ENCODE results near the gene TRHDE. TPM values are rescaled to one million over a fixed set of nuclear protein-coding genes. Genes with fewer than 3 reads are reported as not detected.

The TRHDE gene
- total RNA-seq, 3 donors from 2014 or later = not detected

GRCh38 chr12:72380441-72380840 is 108.3 kb downstream of the TRHDE start:
- Mint-ChIP-seq H3K9me3 (peaks cover 11% of the 10 kb centered on the region), H3K4me3 (no peak overlapping the region), H3K4me1 (ENCODE audit: low read depth) (no peaks in the 10 kb centered on the region), H3K27me3 (ENCODE audit: low read depth) (no peaks in the 10 kb centered on the region), H3K36me3 (ENCODE audit: insufficient read depth) (no peaks in the 10 kb centered on the region)
- DNase-seq = no peak
- ATAC-seq = no peak

- no peak for DNase-seq
- no peak for ATAC-seq
- Mint-ChIP-seq H3K27me3 (ENCODE audit: low read depth) (no peaks in the 10 kb centered on the region), H3K36me3 (ENCODE audit: insufficient read depth) (no peaks in the 10 kb centered on the region), H3K4me3 (no peak overlapping the region), H3K4me1 (ENCODE audit: low read depth) (no peaks in the 10 kb centered on the region), H3K9me3 (peaks cover 11% of the 10 kb centered on the region)
Observed at GRCh38 chr12:72388322-72388721, 116.2 kb downstream of the TRHDE start.

GRCh38 chr12:72390146-72390545 is 118.0 kb downstream of the TRHDE start:
- ATAC-seq (no peak), DNase-seq (no peak)
- Mint-ChIP-seq H3K4me3 (no peak overlapping the region), H3K4me1 (ENCODE audit: low read depth) (no peaks in the 10 kb centered on the region), H3K27me3 (ENCODE audit: low read depth) (no peaks in the 10 kb centered on the region), H3K36me3 (ENCODE audit: insufficient read depth) (no peaks in the 10 kb centered on the region), H3K9me3 (peaks cover 11% of the 10 kb centered on the region)

- Mint-ChIP-seq H3K27me3 (ENCODE audit: low read depth) (no peaks in the 10 kb centered on the region), H3K9me3 (no peaks in the 10 kb centered on the region), H3K4me1 (ENCODE audit: low read depth) (no peaks in the 10 kb centered on the region), H3K36me3 (ENCODE audit: insufficient read depth) (no peaks in the 10 kb centered on the region), H3K4me3 (no peak overlapping the region)
- DNase-seq (no peak), ATAC-seq (no peak)
Observed at GRCh38 chr12:72406111-72406510, 133.9 kb downstream of the TRHDE start.

GRCh38 chr12:72432037-72432604 is 160.0 kb downstream of the TRHDE start:
- no peaks in the 10 kb centered on the region for H3K27me3 Mint-ChIP-seq (ENCODE audit: low read depth)
- no peak for ATAC-seq

GRCh38 chr12:72433298-72433697 is 161.1 kb downstream of the TRHDE start:
- H3K27me3 Mint-ChIP-seq (ENCODE audit: low read depth) = no peaks in the 10 kb centered on the region
- no peak for ATAC-seq
- peaks cover 15% of the 10 kb centered on the region for H3K9me3 Mint-ChIP-seq
- no peak for DNase-seq
- H3K4me1 Mint-ChIP-seq (ENCODE audit: low read depth) = no peaks in the 10 kb centered on the region
- H3K36me3 Mint-ChIP-seq (ENCODE audit: insufficient read depth) = no peaks in the 10 kb centered on the region
- no peak overlapping the region for H3K4me3 Mint-ChIP-seq

More at GRCh38 chr12:72432037-72432604, 160.0 kb downstream of the TRHDE start:
- DNase-seq = no peak
- Mint-ChIP-seq H3K36me3 (ENCODE audit: insufficient read depth) (no peaks in the 10 kb centered on the region), H3K4me1 (ENCODE audit: low read depth) (no peaks in the 10 kb centered on the region), H3K4me3 (no peak overlapping the region), H3K9me3 (peaks cover 10% of the 10 kb centered on the region)

GRCh38 chr12:72434999-72435398 is 162.8 kb downstream of the TRHDE start:
- no peaks in the 10 kb centered on the region for H3K36me3 Mint-ChIP-seq (ENCODE audit: insufficient read depth)
- DNase-seq (no peak), ATAC-seq (no peak)
- no peak overlapping the region for H3K4me3 Mint-ChIP-seq
- H3K9me3 Mint-ChIP-seq = peaks cover 21% of the 10 kb centered on the region
- no peaks in the 10 kb centered on the region for H3K27me3 Mint-ChIP-seq (ENCODE audit: low read depth)
- H3K4me1 Mint-ChIP-seq (ENCODE audit: low read depth) = no peaks in the 10 kb centered on the region

- Mint-ChIP-seq H3K9me3 (peaks cover 30% of the 10 kb centered on the region), H3K4me1 (ENCODE audit: low read depth) (no peaks in the 10 kb centered on the region), H3K4me3 (no peak overlapping the region)
Observed at GRCh38 chr12:72442217-72442616, 170.0 kb downstream of the TRHDE start.

GRCh38 chr12:72444125-72444524 is 172.0 kb downstream of the TRHDE start:
- Mint-ChIP-seq H3K27me3 (ENCODE audit: low read depth) (no peaks in the 10 kb centered on the region), H3K9me3 (peaks cover 21% of the 10 kb centered on the region), H3K4me3 (no peak overlapping the region), H3K36me3 (ENCODE audit: insufficient read depth) (no peaks in the 10 kb centered on the region), H3K4me1 (ENCODE audit: low read depth) (no peaks in the 10 kb centered on the region)
- DNase-seq (no peak), ATAC-seq (no peak)

More at GRCh38 chr12:72442217-72442616, 170.0 kb downstream of the TRHDE start:
- DNase-seq = no peak
- no peaks in the 10 kb centered on the region for H3K36me3 Mint-ChIP-seq (ENCODE audit: insufficient read depth)
- no peak for ATAC-seq
- H3K27me3 Mint-ChIP-seq (ENCODE audit: low read depth) = no peaks in the 10 kb centered on the region

- no peak for ATAC-seq
Observed at GRCh38 chr12:72444566-72444965, 172.4 kb downstream of the TRHDE start.

GRCh38 chr12:72448089-72448488 is 175.9 kb downstream of the TRHDE start:
- Mint-ChIP-seq H3K4me3 (no peak overlapping the region), H3K27me3 (ENCODE audit: low read depth) (no peaks in the 10 kb centered on the region), H3K9me3 (peaks cover 17% of the 10 kb centered on the region), H3K4me1 (ENCODE audit: low read depth) (no peaks in the 10 kb centered on the region), H3K36me3 (ENCODE audit: insufficient read depth) (no peaks in the 10 kb centered on the region)
- ATAC-seq (no peak), DNase-seq (no peak)

More at GRCh38 chr12:72444566-72444965, 172.4 kb downstream of the TRHDE start:
- Mint-ChIP-seq H3K4me1 (ENCODE audit: low read depth) (no peaks in the 10 kb centered on the region), H3K4me3 (no peak overlapping the region), H3K27me3 (ENCODE audit: low read depth) (no peaks in the 10 kb centered on the region), H3K36me3 (ENCODE audit: insufficient read depth) (no peaks in the 10 kb centered on the region), H3K9me3 (peaks cover 18% of the 10 kb centered on the region)
- no peak for DNase-seq

- Mint-ChIP-seq H3K4me3 (no peak overlapping the region), H3K36me3 (ENCODE audit: insufficient read depth) (no peaks in the 10 kb centered on the region), H3K9me3 (peaks cover 12% of the 10 kb centered on the region), H3K4me1 (ENCODE audit: low read depth) (no peaks in the 10 kb centered on the region), H3K27me3 (ENCODE audit: low read depth) (no peaks in the 10 kb centered on the region)
- DNase-seq (no peak), ATAC-seq (no peak)
Observed at GRCh38 chr12:72448805-72449204, 176.6 kb downstream of the TRHDE start.

GRCh38 chr12:72453066-72453465 is 180.9 kb downstream of the TRHDE start:
- no peak for ATAC-seq
- no peaks in the 10 kb centered on the region for H3K36me3 Mint-ChIP-seq (ENCODE audit: insufficient read depth)

GRCh38 chr12:72453550-72453949 is 181.4 kb downstream of the TRHDE start:
- H3K9me3 Mint-ChIP-seq = peaks cover 8% of the 10 kb centered on the region
- no peak overlapping the region for H3K4me3 Mint-ChIP-seq
- no peaks in the 10 kb centered on the region for H3K4me1 Mint-ChIP-seq (ENCODE audit: low read depth)
- no peak for ATAC-seq
- no peaks in the 10 kb centered on the region for H3K36me3 Mint-ChIP-seq (ENCODE audit: insufficient read depth)
- no peak for DNase-seq
- no peaks in the 10 kb centered on the region for H3K27me3 Mint-ChIP-seq (ENCODE audit: low read depth)

More at GRCh38 chr12:72453066-72453465, 180.9 kb downstream of the TRHDE start:
- no peak for DNase-seq
- no peaks in the 10 kb centered on the region for H3K27me3 Mint-ChIP-seq (ENCODE audit: low read depth)
- H3K4me3 Mint-ChIP-seq = no peak overlapping the region
- H3K9me3 Mint-ChIP-seq = peaks cover 8% of the 10 kb centered on the region
- H3K4me1 Mint-ChIP-seq (ENCODE audit: low read depth) = no peaks in the 10 kb centered on the region

GRCh38 chr12:72464471-72464870 is 192.3 kb downstream of the TRHDE start:
- no peak for ATAC-seq
- no peak for DNase-seq
- H3K9me3 Mint-ChIP-seq = peaks cover 5% of the 10 kb centered on the region
- H3K4me1 Mint-ChIP-seq (ENCODE audit: low read depth) = no peaks in the 10 kb centered on the region
- no peaks in the 10 kb centered on the region for H3K36me3 Mint-ChIP-seq (ENCODE audit: insufficient read depth)
- H3K4me3 Mint-ChIP-seq = no peak overlapping the region
- no peaks in the 10 kb centered on the region for H3K27me3 Mint-ChIP-seq (ENCODE audit: low read depth)
